HG02970 (cell line): ENCODE results near the gene LSP1.

Experiments used
- ATAC-seq: cut with Tn5 transposase; IDR thresholded peaks from one replicate; pipeline ENCODE4 v1.9.1; 2021; ENCODE audit warnings: mild to moderate bottlenecking, moderate library complexity, moderate number of reproducible peaks; ENCODE audit not compliant: unreplicated experiment, low FRiP score

The LSP1 gene

DNA sequence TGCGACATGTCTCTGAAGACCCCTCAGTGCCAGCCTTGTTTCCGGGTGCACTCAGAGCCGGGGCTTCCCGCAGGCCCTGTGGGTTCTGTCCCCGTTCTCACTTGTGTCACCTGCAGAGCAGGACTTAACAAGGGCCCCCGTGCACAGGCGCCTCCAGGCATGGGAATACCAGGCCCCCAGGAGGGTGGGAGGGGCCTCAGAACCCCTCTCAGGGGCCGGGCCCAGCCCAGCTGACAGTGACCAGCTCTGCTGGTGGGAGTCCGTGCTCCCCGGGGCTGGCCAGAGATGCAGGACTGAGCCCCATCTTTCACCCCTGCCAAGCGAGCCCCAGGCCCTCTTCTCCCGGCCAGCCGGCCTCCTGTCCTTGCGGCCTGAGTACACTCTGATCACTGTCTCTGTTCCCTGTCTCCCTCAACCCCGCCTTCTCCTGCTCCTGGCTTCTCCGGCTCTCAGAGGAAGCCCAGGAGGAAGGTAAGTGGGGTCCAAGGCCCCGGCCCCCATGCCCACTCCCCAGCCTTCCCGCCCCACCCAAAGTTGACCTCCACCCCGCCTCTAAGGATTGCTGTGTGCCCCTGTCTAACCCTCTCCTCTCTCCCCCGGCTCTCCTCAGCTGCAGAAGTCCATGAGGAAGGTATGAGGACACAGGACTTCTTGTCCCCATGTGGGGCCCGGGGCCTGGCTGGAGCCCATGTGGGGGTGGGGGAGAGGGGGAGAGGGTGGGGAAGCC is 71.9 kb downstream of the LSP1 start:
- no peak for ATAC-seq

DNA sequence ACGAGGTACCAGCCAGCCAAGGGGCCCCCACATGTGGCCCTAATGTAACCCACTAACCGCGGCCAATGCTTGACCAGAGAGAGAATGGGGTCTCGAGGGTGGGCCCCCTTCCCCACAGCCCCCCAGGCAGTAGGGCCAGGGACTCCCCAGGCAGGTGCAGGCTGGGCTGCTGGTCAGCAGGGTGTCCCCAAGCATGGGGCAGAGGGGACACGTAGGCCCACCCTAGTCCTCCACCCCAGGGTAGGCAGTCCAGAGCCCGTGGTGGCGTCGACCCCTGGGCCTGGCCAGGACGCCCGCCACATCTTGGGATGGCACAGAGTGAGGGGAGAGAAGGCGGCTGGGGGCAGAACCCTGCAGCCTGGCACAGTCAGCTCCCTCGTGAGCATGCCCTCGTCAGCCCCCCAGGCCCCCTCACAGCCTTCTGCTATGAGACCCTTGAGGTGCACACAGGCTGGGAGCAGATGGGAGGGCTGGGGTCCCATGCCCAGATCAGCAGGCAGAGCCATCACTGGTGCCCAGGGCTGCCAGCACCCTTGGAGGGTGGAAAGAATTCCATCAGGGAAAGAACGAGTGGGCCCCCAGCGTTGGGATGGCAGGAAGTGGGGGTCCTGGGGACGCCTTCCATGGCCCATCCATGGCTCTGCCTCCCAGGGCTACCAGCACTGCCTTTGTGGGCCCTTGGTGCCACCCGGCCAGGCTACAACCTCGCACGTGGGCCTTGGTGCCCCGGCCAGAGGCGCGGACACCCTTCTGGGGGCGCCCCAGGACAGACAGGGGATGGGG is 72.7 kb downstream of the LSP1 start:
- ATAC-seq = no peak

DNA sequence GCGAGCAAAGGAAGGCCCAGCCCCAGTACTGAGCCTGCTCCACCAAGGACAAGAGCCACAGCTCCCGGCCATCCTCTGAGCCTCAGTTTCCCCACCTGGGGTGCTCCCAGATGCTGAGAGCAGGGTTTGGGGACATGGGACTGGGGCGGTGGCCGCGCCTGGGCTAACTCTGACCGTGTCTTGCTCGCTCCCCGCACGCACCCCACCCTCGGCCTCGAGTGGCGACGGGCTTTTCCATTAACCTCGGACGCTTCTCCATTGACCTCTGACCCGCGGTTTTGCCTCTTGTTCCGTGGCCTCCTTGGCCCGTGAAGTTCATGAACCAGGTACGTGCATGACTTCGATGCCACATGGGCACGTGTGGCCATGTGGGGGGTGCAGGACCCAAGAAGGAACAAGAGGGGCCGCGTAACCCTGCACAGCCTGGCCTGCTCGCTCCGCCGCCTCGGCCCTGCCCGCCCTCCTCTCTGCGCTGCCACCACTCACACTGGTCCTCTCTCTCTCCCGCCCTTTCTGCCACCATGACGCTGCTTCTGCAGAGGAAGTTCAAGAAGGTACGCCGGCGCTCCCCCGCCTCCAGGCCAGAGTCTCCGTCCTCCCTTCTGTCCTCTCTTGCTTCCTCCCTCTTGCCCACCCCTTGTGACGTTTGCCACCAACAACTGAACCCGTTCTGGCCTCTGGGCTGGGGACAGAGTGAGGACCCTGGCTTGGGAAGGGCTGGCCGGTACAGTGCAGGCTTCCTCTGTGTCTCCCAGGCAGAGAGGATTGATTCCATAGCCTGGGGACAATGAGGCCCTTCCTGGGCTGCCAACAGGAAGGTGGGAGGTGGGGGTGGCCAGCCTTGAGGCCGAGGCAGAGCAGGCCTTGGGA is 73.5 kb downstream of the LSP1 start:
- no peak for ATAC-seq

DNA sequence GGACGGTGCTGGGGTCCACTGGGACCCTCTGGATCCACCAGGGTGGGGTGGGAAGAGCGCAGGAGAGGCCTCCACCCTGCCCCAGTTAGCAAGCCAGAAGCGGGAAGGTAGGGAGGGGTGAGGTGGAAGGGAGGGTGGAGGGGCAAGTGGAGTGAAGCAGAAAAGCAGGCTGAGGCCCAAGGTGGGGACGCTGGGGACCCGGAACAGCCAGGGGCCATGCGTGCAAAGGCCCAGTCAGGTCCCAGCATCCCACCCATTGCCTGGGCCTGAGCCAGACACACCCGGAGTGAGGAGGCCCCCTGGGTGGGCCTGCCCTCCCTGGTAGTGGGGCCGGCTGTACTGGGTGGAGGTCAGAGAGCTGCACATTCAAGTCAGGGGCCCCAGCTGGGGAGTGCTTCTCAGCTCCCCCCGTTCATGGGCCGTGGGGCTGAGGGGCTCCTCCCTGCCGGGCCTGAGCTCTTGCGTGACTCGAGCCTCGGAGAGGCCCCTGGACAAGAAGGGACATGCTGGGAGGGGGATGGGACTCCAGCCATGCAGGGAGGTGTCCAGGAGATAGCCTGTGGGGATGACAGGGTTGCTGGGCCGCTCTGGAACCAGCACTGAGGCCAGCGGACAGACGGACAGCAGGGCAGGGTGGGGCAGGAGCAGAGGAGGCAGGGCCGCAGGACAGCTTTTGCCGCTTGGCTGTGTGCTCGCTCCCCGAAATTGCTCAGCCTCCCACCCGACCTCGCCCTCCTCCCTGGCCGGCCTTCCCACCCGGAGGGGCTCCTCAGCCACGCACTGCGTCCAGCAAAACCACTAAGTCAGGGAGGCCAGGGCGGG is 74.4 kb downstream of the LSP1 start:
- no peak for ATAC-seq

DNA sequence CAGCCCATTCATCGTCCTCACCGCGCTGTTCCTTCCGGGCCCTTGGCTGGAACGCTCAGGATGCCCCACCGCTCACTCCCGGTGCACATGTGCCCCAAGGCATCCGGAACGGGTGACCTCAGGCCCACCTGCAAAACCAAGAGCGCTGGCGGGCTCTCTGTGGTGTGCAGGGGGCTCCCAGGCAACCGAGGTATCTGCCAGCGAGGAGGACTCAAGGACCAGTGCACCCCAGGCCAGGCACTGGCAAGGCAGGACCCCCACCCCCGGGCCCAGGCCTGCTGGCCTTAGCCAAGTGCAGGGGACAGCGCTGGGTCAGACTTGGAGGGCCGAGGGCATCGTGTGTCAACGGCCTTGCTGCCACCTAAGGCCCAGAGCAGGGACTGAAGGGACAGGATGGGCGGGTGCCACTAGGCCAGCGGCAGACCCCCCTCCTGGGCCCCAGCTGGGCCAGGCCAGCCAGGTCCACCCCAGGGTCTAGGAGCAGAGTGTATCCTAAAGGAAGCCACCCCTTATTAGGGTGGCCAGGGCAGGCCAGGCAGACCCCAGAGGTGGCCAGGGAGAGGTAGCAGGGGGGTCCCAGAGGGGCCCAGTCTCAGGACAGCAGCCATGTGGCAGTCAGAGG is 75.1 kb downstream of the LSP1 start:
- no peak for ATAC-seq

DNA sequence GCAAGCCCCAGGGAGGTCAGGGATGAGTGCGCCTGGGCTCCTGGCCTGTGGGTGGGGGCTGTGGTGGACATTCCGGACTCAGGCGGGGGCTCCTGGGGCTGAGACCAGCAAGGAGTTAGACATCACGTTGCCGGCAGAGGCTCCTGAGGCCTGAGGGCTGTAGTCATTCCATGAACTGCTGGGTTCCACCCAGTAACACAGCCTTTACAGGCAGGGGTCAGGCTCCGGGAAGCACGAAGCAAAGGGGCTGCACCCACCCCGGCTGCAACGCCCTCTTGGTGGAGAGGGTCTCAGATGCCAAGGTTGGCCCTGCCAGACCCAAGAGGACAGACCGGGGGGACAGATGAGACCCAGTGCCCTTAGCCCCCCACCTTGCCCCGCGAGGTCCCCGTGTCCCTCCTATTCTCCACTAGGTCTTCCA is 75.6 kb downstream of the LSP1 start:
- ATAC-seq = no peak

DNA sequence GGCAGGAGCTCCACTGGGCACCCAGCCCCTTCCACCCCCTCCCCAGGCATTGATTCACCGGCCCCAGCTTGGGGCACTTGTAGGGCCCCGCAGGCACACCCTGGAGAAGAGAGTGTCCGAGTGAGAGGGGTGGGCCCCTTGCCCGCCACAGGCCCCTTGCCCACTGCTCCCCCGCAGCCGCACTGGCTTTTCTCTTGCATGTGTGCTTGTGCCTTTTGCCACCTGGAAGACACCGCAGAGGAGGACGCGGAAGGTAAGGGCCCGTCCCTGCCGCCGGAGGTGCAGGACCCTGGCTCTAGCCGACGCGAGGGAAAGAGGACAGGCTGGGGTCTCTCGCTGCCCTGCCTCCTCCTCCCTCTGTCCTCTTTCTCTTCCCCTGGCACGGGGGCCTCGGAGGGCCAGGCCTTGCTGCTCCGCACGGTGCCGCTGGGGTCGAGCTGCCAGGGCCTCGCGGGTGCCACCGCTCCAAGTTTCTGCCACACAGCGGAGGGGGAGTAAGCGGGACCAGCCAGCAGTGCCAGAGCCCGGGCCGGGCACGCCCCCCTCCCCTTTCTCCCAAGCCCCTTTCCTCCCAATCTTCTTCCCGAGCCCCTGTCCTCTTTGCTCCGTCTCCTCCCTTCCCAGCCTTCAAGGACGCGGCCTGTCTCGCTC is 76.1 kb downstream of the LSP1 start:
- ATAC-seq = no peak

DNA sequence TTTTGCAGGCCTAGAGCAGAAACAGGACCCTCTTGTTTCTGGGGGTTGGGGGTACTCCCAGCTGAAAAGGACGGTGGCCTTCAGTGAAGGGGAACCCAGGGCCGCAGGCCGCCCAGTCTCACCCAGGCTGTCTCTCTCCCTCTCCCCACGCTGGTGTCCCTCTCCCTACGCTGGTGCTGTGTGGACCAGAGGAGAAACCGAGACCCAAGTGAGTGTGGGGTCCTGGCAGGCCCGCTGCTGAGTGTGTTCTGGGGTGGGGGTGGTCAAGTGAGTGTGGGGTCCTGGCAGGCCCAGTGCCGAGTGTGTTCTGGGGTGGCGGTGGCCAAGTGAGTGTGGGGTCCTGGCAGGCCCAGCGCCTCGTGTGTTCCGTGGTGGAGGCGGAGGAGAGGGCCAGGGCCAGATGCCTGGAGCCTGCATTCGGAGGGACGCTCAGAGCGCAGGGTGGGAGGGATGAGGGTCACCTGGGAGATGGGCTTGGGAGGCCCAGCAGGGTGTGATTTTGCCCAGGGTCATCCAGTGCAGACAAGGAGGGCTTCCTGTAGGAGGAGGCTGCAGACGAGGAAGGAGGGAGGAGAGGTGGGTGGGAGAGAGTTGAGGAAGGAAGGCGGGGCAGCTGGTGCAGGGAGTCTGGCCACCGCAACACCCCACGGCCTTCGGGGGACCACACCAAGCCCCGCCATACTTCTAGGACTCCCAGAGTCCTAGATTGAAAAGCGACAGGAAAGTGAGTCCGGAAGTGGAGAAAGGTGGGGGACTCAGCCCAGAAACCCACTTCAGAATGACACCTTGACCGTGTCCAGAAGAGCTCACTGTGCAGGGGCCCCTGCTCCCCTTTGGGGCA is 77.0 kb downstream of the LSP1 start:
- ATAC-seq = no peak

DNA sequence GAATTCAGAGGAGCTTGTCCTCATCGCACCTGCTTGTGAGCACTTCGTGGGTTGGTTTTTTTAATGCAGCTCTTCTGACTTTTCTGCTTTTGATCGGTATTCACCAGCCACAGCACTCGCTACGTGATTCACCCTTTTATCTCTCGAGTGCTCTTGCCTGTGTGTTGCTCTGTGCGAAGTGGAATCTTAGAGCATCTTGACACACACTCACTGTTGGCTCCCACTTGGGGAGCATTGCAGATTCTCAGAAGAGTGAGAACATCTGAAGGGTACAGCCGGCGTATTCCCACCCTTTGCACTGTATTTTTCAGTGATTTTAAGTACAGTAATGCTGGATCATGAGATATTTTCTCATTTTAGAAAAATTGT is 77.6 kb downstream of the LSP1 start:
- no peak for ATAC-seq

DNA sequence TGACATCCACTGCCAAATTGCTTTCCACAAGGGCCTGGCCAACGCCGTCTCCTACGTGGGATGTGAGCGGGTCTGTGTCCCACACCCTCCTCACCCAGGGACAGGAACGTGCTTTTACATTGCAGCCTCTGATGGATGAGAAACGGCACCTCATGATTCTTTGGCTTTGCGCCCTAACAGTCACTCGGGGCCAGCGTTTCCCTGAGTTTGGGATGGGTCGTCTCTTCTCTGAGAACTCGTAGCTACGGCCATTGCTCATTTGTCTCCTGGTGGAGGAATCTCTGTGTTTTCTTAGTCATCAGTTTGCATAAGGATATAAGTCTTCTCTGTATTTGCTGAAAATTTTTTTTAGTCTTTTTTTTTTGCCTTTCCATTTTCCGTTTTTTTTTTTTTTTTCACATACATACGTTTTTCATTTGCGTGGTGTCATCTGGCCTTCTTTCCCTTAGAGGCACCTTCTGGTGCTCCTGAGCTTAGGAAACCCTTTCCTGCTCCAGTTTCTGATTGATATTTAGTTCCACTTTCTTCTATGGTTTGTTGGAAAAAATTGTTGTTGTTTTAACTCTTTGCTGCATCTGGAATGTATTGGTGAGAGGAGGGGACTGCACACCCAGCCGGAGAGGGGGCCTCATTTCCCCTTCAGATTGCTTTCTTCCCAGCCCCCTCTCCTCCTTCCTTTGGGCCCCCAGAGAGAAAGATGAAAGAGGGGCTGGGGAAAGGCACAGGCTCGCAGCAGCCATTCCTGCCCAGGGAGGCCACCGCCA is 78.6 kb downstream of the LSP1 start:
- ATAC-seq = no peak

DNA sequence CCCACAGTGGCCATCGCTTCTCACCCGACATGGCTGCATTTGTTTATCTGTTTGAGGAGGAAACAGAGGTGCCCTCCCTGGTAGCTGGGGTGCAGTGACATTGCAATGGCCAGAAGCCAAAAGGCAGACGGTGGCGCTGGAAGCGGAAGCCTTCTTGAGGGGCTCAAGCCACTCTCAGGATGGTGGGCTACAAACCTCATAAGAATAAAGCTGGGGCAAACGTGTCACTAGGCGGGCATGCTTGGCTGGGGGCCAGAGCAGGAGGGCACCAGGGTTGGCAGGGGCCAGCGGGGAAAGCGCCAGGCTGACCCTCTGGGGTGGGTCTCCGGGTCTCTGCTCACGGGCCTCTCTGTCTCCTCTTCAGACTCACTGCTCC is 79.2 kb downstream of the LSP1 start:
- ATAC-seq = no peak

DNA sequence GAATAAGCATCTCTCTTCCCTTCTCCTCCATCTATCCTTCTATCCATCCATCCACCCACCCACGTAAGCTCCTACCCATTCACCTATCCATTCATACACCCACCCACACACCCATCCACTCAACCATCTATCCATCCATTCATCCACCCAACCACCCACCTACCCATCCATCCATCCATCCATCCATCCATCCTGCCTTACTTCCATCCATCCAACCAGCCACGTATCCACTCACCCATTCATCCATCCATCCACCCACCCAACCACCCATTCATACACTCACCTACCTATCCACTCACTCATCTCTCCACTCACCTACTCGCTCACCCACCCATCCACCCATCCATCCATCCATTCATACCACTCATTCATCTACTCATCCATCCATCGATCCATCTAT is 79.8 kb downstream of the LSP1 start:
- no peak for ATAC-seq

DNA sequence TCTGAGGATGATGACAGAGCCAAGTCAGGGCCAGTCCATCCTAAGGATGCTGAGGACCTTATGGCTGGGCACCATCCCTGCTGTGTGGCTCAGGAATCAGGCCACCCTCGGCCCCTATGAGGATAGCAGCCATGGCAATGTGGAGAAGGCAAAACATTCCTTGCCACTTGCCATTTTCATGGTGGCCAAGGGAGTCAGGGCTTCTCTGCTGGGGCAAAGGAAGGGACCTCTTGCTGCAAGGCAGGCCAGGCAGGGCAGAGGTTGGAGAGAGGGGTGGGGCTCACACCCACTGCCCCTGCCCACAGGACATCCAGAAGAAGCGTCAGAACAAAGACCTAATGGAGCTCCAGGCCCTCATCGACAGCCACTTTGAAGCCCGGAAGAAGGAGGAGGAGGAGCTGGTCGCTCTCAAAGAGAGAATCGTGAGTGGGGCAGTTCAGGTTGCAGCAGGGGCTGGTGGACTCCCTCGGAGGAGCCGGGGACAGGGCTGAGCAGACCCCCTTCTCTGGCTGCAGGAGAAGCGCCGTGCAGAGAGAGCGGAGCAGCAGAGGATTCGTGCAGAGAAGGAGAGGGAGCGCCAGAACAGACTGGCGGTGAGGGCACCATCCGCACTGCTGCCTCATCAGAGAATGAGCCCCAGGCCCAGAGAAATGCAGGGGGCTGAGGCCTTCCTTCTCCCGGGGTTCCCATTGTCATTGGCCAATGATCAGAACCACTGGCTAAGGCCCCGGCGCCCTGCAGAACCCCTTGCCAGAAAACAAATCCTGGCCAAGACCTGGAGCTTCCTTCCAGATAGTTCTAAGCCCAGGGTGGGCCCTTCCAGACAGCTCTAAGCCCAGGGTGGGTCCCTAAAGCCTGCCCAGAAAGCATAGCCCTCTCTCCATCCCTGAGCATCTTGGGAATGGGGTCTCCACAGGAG is 80.8 kb downstream of the LSP1 start:
- ATAC-seq = no peak

DNA sequence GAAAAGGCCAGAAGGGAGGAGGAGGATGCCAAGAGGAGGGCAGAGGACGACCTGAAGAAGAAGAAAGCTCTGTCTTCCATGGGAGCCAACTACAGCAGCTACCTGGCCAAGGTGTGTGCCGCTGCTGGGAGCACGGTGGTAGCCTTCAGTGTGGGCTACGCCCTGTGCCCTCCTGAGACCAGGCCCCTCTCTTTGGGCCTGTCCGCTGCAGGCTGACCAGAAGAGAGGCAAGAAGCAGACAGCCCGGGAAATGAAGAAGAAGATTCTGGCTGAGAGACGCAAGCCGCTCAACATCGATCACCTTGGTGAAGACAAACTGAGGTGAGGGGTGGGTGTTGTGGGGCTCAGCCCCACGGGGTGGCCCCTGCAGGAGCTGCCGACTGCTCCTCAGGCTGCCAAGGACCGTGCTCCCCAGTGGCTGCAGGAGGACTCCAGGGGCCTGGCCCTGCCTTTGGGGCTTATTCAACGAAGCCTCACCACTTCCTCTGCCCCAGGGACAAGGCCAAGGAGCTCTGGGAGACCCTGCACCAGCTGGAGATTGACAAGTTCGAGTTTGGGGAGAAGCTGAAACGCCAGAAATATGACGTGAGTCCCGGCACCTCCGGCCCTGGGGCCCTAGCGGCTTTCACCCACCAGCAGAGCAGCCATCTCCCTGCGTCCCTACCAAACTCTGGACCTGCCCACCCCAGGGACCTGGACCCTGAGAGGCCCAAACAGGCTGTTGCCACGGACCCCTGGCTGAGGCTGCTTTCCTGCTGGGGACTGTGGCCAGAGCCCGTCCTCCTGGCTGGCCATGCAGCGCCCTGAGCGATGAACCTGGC is 81.7 kb downstream of the LSP1 start:
- ATAC-seq = no peak

DNA sequence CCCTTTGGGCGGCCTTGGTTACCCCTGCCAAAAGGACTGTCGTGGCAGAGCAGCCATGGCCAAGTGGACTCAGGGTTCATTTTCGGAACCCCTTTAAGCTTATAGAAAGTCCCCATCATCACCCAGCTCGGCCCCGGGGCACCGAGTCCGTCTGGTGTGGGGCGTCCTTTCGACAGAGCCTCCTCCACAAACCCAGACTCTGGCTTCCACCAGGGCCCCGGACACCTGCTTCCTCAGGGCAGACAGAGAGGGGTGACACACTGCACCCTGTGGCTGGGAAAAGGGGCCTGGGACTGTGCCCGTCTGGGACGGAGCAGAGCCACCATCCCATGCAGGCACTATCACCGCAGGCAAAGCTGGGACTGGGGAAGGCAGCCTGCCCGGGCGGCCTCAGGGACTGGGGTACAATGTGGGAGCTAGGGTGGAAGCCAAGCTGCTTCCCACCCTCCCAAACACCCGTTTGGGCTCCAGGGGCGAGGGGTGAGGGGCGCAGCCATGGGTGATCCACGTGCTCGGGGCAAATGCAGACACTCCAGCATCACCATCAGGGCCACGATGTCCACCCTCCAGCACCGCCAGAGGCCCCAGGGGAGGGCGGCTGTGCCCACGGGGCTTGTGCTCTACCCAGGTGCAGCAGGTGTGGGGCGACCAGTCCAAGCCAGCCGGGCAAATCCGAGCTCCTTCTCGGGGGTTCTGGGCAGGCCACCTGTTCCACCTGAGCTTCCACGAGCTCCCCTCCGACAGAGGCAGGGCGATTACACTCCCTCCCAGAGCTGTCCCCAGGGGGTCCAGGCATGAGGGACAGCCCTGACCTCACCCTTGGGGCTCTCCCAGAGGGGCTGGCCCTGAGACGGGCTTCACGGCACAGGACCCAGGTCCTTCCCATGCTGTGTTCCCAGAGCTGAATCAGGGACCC is 82.5 kb downstream of the LSP1 start:
- ATAC-seq = no peak
